ENCODE data around the gene ITPR2.

The ITPR2 gene

GRCh38 chr12:26688344-26688904 lies 144.6 kb downstream of the ITPR2 start:
- no peak for TF ChIP-seq CTCF (IDR thresholded peaks at IDR 0.05; ENCODE audit: insufficient read depth, low read length, poor library complexity, severe bottlenecking)
- no peak for DNase-seq (ENCODE audit: extremely low read depth, insufficient read length)
- no peak overlapping the region for H3K4me3 ChIP-seq (replicated peaks; ENCODE audit: low read depth, low read length)
- H3K36me3 ChIP-seq (ENCODE audit: control insufficient read depth, insufficient read depth, low read length): peaks cover 8% of the 10 kb centered on the region
- H3K27me3 ChIP-seq (replicated peaks; ENCODE audit: control insufficient read depth, insufficient read depth, low read length): no peaks in the 10 kb centered on the region

DNA sequence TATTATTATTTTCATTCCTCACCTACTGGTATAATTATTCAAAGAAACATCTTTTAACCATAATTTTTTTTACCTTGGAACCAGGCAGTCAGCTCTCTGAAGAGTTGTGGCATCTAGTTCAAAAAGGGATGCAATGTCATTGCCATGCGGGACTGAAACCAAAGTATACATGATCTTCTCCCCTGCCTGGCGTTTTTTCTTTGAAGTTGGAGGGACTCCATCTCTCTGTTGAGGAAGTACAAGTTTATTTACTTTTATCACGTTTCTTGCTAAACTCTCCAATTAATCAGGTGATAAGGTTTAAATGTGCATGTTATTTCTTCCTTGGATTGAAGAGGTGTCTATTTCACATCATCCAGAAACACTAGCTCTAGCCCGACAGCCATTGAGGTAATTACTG lies 146.6 kb downstream of the ITPR2 start:
- H3K4me3 ChIP-seq (replicated peaks; ENCODE audit: low read depth, low read length): no peak overlapping the region
- TF ChIP-seq CTCF (IDR thresholded peaks at IDR 0.05; ENCODE audit: insufficient read depth, low read length, poor library complexity, severe bottlenecking): no peak
- DNase-seq (ENCODE audit: extremely low read depth, insufficient read length): no peak
- H3K27me3 ChIP-seq (replicated peaks; ENCODE audit: control insufficient read depth, insufficient read depth, low read length): no peaks in the 10 kb centered on the region
- peaks cover 9% of the 10 kb centered on the region for H3K36me3 ChIP-seq (ENCODE audit: control insufficient read depth, insufficient read depth, low read length)

DNA sequence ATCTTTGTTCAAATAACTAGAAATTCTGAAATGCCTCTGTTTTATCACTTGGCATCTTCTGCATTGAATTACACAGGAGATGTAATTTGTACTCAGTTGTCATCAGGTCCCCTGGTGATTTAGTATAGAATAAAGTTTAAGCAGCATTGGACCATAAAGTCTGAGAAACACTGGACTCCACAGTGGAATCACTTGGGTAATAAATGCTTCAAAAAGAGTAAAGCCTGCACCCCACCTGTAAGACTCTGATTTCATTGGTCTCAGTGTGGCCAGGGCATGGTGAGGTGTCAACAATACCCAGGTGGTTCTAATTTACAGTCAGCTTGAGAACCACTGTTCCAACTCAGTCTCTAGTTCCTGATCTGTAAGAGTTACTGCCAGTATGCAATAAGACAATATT lies 148.9 kb downstream of the ITPR2 start:
- no peak overlapping the region for H3K4me3 ChIP-seq (replicated peaks; ENCODE audit: low read depth, low read length)
- no peak for TF ChIP-seq CTCF (IDR thresholded peaks at IDR 0.05; ENCODE audit: insufficient read depth, low read length, poor library complexity, severe bottlenecking)
- no peak for DNase-seq (ENCODE audit: extremely low read depth, insufficient read length)
- H3K27me3 ChIP-seq (replicated peaks; ENCODE audit: control insufficient read depth, insufficient read depth, low read length): no peaks in the 10 kb centered on the region
- H3K36me3 ChIP-seq (ENCODE audit: control insufficient read depth, insufficient read depth, low read length): peaks cover 11% of the 10 kb centered on the region

GRCh38 chr12:26683443-26683842 lies 149.6 kb downstream of the ITPR2 start:
- no peak for DNase-seq (ENCODE audit: extremely low read depth, insufficient read length)
- H3K36me3 ChIP-seq (ENCODE audit: control insufficient read depth, insufficient read depth, low read length): peaks cover 11% of the 10 kb centered on the region
- no peak for TF ChIP-seq CTCF (IDR thresholded peaks at IDR 0.05; ENCODE audit: insufficient read depth, low read length, poor library complexity, severe bottlenecking)
- H3K27me3 ChIP-seq (replicated peaks; ENCODE audit: control insufficient read depth, insufficient read depth, low read length): no peaks in the 10 kb centered on the region
- H3K4me3 ChIP-seq (replicated peaks; ENCODE audit: low read depth, low read length): no peak overlapping the region

DNA sequence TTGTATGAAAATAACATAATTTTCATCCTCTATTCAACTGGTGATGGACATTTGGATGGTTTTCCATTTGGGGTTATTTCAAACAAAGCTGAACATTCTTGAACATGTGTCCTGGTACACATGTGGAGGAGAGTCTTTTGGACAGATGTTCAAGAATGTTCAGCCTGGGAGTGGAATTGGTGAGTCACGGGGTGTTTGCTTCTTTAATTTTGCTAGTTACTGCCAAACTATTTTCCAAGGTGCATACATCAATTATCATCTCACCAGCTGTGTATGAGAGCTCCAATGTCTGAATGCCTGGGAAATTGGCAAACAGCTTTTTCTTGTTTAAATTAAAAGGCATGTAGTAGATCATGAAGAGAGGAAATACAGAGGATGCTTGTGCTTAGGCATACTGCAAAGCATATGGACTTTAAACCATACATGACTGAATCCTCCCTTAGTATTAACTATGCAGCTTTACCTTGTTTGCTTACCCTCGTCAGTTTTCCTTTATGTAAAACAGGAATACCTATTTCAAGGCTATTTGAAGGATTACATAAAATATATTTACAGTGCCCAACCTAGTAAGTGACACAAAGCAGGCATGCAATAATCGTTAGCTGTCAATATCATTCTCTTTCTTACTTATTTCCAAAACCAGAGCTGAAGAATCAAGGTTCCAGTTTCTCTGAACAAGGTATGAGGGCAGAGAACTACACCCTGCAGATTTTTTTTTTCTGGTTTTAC lies 152.1 kb downstream of the ITPR2 start:
- Histone ChIP-seq H3K4me3 (replicated peaks; ENCODE audit: low read depth, low read length) (no peak overlapping the region), H3K27me3 (replicated peaks; ENCODE audit: control insufficient read depth, insufficient read depth, low read length) (no peaks in the 10 kb centered on the region), H3K36me3 (ENCODE audit: control insufficient read depth, insufficient read depth, low read length) (peaks cover 10% of the 10 kb centered on the region)
- DNase-seq (ENCODE audit: extremely low read depth, insufficient read length): no peak
- TF ChIP-seq CTCF (IDR thresholded peaks at IDR 0.05; ENCODE audit: insufficient read depth, low read length, poor library complexity, severe bottlenecking): no peak
